Measurements from ENCODE around the gene SLC35G1.

- TF ChIP-seq CTCF (IDR thresholded peaks at IDR 0.05; ENCODE audit: control extremely low read depth in 1 of 3, insufficient read depth in 1 of 3, low read depth in 1 of 3, low read length in 3 of 3) = no peak
- TF ChIP-seq EGR1 (IDR thresholded peaks at IDR 0.05; ENCODE audit: borderline replicate concordance, low read depth, low read length) = no peak
- no peak for TF ChIP-seq POLR2AphosphoS5 (IDR thresholded peaks at IDR 0.05; ENCODE audit: low read depth, low read length)
- no peak for TF ChIP-seq EP300 (IDR thresholded peaks at IDR 0.05; ENCODE audit: borderline replicate concordance in 1 of 2, low read depth in 2 of 2, low read length in 2 of 2)
- TF ChIP-seq JUN (IDR thresholded peaks at IDR 0.05; ENCODE audit: low read depth, low read length) = no peak
These were observed 21.2 kb upstream of the SLC35G1 start for GRCh38 chr10:93872375-93873158.

Measured in H1 (cell line).